GM12801 (cell line): ENCODE measurements around the gene NPAS2.

Source experiments
- TF ChIP-seq, protein P1 (sequence below): IDR thresholded peaks from one replicate; pipeline ENCODE4 v1.5.1; 2011; ENCODE audit warnings: control low read depth; ENCODE audit not compliant: insufficient read length; ENCODE audit errors: extremely low read depth

NPAS2 gene

DNA sequence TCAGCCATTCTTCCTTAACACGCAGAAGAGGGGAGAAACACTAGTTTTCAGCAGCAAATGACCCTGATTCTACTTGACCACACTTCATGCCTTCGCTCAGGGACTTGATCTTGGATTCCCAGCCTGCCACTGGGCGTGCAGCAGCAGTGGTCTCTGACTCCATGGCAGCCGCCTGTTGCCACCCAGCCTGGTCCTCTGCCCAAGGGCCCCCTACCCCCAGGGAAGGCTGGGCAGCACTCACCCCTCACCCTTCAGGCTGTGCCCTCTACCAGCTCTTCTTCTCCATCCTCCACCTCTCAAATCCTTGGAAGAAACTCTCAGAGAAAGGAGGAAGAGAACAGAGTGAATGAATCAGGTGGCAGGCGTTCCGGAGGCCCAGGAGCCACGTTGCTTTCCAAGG is 150.1 kb downstream of the NPAS2 start:
- TF ChIP-seq, protein P1, sequence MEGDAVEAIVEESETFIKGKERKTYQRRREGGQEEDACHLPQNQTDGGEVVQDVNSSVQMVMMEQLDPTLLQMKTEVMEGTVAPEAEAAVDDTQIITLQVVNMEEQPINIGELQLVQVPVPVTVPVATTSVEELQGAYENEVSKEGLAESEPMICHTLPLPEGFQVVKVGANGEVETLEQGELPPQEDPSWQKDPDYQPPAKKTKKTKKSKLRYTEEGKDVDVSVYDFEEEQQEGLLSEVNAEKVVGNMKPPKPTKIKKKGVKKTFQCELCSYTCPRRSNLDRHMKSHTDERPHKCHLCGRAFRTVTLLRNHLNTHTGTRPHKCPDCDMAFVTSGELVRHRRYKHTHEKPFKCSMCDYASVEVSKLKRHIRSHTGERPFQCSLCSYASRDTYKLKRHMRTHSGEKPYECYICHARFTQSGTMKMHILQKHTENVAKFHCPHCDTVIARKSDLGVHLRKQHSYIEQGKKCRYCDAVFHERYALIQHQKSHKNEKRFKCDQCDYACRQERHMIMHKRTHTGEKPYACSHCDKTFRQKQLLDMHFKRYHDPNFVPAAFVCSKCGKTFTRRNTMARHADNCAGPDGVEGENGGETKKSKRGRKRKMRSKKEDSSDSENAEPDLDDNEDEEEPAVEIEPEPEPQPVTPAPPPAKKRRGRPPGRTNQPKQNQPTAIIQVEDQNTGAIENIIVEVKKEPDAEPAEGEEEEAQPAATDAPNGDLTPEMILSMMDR, result no peak

DNA sequence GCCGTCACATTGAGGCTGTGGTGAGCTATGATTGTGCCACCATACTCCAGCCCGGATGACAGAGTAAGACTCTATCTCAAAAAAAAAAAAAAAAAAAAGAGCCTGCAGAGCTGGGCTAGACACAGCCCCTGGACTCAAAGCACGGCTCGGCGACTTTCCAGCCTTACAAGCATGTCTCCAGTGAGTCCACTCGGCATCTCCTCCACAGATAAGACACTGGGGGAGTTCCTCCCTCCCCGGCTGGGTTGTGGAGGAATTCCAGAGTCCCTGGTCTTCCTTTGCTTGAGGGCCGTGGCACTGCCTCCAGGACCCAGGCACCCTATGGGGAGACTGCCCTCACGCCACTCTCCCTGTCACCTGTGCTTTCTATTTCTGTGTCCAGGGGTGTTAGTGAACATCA is 151.3 kb downstream of the NPAS2 start:
- TF ChIP-seq, protein P1, result no peak

DNA sequence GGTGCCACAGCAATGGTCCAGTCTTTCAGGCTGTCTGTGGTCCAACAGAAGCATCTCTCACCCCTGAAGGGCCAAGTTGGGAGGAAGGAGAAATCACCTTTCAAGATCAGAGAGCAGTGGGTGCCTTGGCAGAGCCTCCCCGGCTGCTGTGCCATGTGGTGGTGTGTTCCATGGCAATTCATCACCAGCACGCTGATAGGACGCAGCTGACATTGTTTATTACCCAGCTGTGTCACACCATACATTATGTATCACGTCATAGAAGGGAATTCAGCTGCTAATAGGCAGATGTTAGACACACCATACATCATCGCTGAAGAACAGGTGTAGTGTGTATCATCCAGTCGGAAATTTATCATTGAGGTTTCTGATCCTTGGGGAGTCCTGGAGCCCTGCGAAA is 152.5 kb downstream of the NPAS2 start:
- TF ChIP-seq, protein P1, result no peak

DNA sequence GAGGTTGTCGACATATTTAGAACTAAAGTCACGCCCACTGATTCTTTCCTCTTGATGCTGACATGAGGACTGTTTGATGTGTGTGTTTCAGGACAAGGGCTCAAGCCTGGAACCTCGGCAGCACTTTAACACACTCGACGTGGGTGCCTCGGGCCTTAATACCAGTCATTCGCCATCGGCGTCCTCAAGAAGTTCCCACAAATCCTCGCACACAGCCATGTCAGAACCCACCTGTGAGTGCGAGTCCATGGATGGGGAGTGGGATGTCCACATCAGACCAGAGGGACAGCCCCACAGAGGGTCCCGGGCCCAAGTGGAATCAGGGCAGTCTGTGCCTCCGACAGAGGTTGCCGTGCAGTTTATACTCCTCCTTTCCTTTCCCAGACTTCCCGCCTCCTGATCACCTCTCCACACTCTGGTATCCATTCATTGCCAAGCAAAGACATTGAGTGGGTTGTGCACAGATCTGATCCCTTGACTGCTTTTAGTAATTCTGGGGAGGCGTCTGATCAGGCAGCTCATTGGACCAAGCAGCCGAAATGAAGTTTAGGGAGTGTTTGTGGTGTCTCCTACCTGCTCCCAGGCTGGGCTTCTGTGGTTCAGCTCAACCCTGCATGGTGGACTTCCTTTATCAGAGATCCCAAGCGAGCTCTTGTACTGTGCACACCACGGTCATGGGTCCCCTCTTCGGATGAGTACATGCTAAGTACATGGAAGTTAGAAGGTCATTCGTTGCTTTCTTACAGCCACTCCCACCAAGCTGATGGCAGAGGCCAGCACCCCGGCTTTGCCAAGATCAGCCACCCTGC is 155.0 kb downstream of the NPAS2 start:
- TF ChIP-seq, protein P1, result no peak

DNA sequence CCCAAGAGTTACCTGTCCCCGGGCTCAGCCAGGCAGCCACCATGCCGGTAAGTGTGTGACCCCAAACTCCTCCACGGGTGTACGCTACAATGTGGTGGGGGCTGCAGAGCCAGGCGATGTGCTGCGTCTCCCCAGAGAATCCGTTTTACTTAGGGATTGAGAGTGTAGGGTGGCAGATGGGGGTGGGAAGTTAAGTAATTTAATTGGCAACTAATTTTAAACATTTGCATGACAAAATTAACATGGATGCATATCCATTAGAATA is 155.5 kb downstream of the NPAS2 start:
- TF ChIP-seq, protein P1, result no peak

DNA sequence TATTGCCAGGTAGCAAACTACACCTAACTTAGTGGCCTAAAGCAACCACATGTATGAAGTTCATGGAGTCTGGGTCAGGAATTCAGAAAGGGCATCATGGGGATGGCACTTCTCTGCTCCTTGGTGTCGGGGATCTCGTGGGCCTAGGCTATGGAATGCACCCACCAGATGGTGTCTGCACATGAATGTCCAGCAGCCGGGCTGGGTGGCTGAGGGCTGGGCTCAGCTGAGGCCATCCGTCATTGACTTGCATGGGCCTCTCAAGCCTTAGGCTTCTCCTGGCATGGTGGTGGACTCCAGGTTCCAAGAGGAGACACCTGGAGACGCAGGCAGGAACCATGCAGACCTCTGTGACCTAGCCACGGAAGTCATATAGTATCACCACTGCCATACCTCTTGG is 156.1 kb downstream of the NPAS2 start:
- TF ChIP-seq, protein P1, result no peak

DNA sequence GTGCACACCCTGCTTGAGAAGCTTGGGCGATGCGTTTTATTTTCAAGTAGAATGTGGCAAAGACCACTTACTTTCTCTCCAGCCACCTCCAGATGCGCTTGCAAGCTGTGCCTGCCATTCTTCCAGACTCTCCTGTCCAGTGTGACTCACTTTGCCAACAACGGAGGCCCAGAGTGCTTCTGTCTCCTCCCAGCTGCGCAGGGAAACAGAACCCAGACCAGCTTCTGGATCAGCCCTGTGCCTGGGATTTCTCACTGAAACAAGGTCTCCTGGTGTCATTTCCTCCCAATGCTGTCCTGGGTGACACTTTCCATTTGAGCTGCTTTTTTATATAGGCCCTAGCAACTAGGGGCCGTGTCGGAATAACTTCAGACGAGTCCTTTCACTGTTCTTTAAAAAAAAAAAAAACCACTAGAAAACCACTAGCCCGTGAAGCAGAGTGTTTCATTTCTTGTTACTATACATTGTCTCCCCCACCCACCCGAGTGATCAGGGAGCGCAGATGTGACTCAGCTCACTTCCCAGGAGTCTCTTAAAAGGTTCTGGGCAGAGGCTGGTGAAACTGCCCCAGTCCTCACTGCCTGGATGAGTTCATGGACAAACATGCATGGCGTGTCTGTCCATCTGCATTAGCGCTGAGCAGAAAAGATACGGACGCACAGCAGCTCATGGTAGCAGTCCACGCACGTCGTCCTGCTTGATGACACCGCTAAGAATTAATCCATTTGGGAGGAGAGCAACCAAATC is 156.9 kb downstream of the NPAS2 start:
- TF ChIP-seq, protein P1, result no peak
